GM21576 (cell line): ENCODE results near the gene LRRC8B.

Source experiments
- ATAC-seq: cut with Tn5 transposase; IDR thresholded peaks from one replicate; pipeline ENCODE4 v1.9.1; 2021; ENCODE audit warnings: mild to moderate bottlenecking, moderate library complexity; ENCODE audit not compliant: unreplicated experiment

The LRRC8B gene

DNA sequence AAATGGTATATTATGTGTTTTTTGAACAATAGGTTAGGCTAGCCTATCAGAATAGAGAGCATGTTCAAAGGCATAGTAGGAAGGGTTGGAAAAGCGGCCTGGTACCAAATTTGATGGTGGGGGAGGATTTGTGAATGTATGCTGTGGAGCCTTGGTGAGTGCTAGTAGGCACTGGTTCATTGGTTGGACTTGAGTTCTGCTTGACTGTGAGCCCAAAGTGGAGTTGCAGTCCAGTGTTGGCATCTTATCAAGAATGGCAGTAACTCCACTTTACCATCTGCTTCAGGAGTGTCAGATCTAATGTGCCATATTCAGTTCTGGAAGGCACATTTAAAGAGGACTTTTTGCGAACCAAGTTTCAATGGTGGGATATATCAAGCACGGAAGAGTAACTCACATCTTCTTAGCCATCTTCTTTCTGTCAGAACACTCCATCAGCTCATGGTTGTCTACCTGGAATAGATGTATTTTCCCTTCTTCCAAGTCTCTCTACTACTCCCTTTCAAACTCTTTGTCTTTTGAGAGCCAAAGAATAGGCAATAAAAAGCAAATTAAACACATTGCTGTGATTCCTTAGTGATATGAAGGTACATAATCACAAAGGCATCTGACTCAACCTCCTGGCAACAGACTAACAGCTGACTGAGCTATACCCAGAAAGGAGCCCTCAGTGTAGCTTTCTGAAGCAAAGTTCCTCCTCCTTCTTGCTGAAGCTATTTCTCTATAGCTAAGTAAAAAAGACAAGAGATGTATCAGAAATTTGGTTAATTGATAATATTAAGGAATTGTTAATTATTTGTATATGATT, 21.7 kb downstream of the LRRC8B start:
- no peak for ATAC-seq

DNA sequence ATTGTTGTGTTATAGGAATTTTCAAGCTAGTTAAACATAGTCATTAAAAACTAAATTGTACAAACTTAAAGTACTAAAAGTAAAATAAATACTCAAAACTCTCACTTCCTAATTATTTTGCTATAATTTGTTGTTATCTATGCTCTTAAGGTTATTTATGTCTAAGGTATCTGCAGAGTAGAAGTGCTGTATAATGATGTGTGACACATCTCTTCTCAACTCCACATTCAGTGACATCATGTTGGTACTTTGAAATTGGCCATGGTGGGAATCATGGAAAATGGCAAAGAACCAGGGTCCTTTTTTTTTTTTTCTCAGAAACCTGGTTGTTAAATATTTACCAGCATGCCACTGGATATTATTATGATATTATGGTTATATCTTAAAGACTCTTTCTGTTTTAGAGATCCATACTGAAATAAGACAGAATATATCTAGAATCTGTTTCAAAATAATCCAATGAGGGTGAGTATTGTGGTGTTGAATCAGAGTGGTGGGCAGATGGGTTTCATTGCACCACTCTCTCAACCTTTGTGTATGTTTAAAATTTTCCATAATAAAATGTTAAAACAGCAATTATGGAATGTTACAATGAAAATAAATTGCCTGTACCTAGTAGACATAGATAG, 22.4 kb downstream of the LRRC8B start:
- no peak for ATAC-seq

GRCh38 chr1:89547563-89548116, 23.0 kb downstream of the LRRC8B start:
- ATAC-seq, result no peak

DNA sequence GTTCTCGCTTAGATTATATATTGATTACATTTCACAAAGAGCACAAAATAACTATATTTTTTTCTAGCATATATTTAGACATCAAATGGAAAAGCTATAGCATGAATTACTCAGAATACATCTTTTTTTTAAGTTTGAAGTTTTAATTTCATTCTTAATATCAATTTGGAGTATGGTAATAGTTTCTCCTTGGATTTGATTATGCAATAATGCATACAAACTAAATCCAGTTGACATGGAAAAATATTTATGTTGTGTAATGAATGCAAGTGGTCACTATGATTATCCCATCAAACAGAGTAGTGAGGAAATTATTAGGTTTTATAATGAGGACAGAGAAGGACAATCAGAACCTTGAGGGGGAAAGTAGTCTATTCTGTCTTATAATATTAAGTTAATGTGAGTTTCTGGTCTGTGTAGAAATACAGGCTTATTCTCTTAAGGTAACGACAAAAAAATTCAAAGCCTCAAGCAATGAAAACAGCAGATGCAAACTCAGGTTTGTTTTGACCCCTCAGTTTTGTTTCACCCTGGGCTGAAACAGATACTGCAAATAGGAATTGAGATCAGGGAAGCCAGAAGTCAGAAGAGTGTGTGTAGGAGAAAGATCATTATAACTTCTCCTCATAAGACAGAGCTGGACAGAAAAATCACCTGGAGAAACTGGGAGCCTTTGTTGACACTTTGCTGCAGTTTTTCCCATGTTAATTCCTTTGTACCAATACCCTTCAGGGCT, 23.7 kb downstream of the LRRC8B start:
- ATAC-seq, result peak; percentile 49

DNA sequence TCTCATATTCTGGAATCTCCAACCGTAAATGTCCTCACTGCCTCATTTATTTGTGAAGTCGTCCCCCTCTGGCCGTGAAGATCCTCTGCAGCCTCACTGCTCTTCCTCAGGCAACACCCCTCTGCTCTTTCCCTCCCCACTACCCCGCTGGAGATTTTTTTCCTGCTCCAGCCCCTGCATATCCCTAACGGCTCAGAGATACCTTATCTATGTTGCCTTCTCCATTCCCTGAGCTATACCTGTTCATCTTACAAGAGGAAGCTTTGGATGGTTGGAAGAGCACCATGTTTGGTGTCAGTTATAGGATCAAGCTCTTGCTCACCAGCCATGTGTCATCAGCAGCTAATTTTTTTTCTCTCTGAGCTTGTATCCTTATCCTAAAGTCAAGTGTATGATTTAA, 26.4 kb downstream of the LRRC8B start:
- ATAC-seq, result no peak

DNA sequence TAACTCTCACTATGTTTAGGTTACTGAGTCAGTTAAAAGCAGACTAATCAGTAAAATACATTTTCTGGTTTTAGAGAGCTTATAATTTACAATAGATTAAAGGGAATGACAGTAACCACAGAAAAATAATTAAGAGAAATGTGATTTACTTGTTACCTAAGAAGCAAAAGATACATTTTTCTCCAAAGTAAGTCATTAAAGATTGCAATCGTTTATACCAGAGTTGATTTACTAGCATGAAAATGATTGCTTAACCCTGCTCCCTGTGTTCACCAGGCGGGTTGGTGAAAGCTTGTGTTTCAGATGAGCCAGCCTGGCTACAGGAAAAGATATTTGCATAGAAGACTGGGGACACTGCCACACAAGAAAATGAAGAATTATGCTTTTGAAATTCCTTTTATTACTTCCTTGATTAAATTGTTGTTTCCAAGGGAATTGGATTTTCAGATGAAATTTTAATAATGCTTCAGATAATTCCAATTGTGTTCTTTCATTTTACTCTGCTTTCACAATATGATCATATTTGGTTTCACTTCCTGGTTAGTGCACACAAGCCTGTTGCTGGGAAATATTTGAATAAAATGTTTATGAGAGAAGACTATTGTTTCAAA, 27.9 kb downstream of the LRRC8B start:
- ATAC-seq, result peak; percentile 75

DNA sequence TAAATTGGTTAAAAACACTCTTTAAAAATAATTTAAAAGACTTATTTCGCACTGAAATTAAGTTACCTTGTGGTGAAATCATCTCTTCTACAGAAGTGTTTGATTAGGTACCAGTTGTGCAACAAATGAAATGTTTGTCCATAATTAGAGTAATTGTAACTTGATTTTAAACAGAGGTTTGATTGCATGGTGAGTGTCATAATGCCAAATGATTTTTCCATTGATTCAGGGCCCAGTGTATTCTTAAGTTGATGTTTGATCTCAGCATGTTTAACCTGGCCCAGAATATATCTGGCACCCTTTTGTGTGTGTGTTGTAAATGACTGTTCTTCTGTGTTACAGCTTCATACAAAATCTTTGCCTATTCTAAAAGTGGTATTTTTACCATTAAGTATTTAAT, 28.5 kb downstream of the LRRC8B start:
- no peak for ATAC-seq

DNA sequence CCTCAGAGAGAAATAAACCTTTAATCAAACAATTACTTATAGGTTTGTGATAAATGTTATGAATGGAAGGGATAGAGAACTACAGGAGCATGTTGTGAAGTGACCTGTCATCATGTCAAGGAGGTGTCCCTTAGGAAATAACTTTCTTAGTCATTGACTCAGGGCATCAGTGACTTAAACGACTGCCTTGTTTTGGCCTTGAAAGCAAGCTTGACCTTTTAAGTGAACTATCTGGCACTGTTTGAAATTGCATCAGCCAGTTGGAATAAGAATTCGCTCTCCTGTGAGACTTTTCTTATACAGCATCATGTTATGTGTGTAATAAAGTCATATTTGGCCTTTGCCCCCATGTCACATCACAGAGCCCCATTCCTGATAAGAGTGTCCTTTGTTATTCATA, 30.9 kb downstream of the LRRC8B start:
- ATAC-seq, result no peak

DNA sequence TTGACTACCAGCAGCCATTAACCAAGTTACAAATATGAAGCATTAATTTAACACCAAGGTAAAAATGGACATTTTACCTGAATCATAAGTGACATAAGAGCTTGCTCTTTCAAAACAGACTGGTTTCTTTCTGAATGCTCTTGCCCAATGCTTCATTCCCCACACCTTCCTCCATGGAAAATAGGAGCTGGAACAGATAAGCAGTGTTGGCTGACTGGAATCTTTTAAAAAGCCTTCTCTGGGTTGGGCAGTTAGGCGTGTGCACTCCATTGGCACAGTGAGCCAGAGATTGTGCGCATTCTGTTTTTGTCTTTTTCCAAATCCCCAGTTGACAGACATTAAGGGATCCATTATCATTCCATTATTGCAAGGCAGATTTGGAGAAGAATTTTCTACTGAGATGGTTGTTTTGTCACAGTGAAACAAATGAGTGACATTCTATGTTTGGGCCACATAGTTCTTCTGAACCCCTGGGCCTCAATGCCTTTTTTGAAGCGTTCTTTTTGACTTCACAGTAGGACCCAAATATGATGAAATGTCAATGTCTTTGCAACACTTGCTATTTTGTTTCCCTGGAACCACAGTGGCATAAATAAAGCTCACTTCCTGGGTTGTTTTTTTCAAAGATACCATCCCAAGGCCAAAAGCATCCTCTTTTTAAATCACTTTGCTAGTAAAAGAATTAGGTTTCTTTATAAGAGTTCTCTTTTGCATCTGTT, 32.3 kb downstream of the LRRC8B start:
- no peak for ATAC-seq

- no peak for ATAC-seq
Observed at GRCh38 chr1:89557445-89557825, 32.8 kb downstream of the LRRC8B start.

DNA sequence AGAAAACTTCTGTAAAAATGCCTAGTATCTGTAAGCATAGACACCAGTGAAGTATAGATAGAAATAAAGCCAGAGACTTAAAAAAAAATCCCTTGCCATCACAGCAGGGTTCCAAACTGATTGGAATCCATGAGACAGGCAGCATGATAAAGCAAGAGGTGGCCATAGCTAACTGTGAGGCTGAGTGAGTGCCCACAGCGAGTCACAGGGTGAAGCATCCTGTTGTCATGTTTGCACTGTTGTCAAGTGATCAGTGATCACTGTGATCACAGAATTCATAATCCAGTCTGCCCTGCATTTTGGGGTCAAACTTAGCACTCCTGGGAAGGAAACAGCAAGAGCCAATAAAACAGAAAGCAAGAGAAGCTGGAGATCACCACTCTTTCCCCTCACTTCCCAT, 33.3 kb downstream of the LRRC8B start:
- ATAC-seq, result no peak

- no peak for ATAC-seq
Observed at GRCh38 chr1:89563957-89564604, 39.5 kb downstream of the LRRC8B start.

DNA sequence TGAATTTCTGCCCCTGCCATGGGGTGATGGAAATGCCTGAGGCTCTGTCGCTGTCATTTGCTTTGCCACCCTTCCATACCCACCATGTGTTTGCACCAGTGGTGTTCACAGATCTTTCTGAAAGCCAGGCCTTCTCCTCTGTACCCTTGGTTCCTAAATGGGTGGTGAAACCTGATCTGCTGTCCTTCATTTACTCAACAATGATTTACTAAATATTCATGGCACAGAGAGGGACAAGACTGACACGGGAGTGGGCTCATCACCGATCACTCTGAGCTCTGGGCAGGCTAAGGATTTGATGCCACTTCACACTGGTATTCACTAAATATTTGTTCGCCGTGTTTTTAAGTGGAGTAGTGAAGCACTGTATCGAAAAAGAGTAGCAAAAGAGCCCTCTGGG, 40.9 kb downstream of the LRRC8B start:
- no peak for ATAC-seq

DNA sequence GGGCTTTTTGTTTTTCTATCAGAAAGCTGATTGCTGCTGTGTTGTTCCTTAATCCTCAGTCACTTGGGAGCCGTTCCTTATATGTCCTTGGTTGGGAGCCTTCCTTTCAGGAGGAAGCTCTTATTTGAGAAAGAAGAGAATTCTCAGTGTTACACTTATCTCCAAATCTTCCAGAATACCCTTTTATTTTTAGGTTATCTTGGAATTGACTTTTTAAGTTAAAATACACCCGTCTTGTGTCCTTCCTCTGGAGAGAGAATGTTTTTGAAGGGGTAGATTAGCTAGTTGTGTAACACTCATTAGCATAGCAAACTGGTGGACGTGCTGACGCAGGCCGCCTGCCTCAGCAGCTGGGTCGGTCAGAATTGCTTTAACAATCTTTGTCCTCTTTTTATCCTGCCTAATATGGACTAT, 42.1 kb downstream of the LRRC8B start:
- ATAC-seq, result no peak

- ATAC-seq, result no peak
Observed at GRCh38 chr1:89567797-89568196, 43.2 kb downstream of the LRRC8B start.

DNA sequence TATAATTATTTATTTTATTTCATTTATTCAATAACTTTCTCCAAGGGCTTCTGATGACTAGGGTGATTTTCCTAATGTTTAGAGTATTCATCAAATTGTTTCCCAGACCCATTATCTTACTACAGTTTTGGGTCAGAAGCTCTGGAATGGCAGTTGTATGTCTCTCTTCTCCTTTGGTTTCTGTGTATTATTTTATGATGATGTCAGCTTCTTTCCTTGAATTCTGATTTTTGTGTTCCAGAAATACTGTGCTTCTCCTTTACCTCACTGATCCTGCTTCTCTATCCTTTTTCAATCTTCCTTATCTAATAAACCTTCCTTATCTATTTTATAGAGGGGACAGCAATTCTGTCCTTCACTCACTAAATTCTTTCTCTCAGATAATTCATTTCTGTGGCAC, 48.8 kb downstream of the LRRC8B start:
- ATAC-seq, result no peak

- no peak for ATAC-seq
Observed at GRCh38 chr1:89574621-89575020, 50.0 kb downstream of the LRRC8B start.

DNA sequence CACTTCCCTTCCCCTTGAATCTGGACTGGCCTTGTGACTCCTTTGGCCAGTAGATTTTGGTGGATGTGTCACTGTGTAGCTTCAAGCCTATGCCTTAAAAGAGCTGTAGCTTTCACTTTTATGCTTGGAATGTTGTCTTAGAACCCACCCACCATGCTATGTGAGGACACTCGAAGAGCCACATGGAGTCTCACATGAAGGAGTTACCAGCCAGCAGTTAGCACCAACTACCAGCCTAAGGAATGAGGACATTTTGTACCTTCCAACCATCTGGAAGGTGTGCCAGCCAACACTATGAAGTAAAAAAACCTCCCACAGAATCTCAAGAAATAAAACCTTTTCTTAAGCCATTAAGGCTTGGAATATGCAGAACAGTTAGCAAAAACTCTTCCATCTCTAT, 50.6 kb downstream of the LRRC8B start:
- ATAC-seq, result no peak

- no peak for ATAC-seq
Observed at GRCh38 chr1:89576013-89576412, 51.4 kb downstream of the LRRC8B start.

GRCh38 chr1:89578151-89578550, 53.5 kb downstream of the LRRC8B start:
- ATAC-seq, result no peak
